ENCODE results near the gene TMEM115.

Gene TMEM115

GRCh38 chr3:50357481-50357880 is 1.8 kb downstream of the TMEM115 start:
- Histone ChIP-seq H3K27me3 (ENCODE audit: insufficient read depth, low read depth) (no peaks in the 10 kb centered on the region), H3K4me3 (IDR thresholded peaks at IDR 0.05; ENCODE audit: insufficient read depth, low read depth, low read length) (peak overlapping the region; percentile 4), H2AFZ (ENCODE audit: low read depth) (no peak overlapping the region), H3K9ac (no peak overlapping the region; the same call in 1 of the 2 replicates), H3K79me2 (ENCODE audit: insufficient read depth, low read depth) (peaks cover 24% of the 10 kb centered on the region; the same call in 1 of the 2 replicates), H3K27ac (no peak overlapping the region), H3K36me3 (ENCODE audit: insufficient read depth) (no peaks in the 10 kb centered on the region), H3K4me1 (ENCODE audit: low read depth, poor library complexity, severe bottlenecking) (peaks cover 15% of the 10 kb centered on the region), H3K4me2 (peak overlapping the region; percentile 57), H4K20me1 (ENCODE audit: insufficient read depth) (no peaks in the 10 kb centered on the region)
- TF ChIP-seq CTCF (conservative IDR thresholded peaks at IDR 0.05; ENCODE audit: low read depth, low read length) = no peak

- Histone ChIP-seq H3K79me2 (ENCODE audit: insufficient read depth, low read depth) (peaks cover 24% of the 10 kb centered on the region; the same call in 1 of the 2 replicates), H4K20me1 (ENCODE audit: insufficient read depth) (no peaks in the 10 kb centered on the region), H3K27ac (no peak overlapping the region), H3K36me3 (ENCODE audit: insufficient read depth) (no peaks in the 10 kb centered on the region), H3K4me2 (peak overlapping the region; percentile 57), H3K4me1 (ENCODE audit: low read depth, poor library complexity, severe bottlenecking) (peaks cover 15% of the 10 kb centered on the region), H2AFZ (ENCODE audit: low read depth) (no peak overlapping the region), H3K9ac (no peak overlapping the region), H3K4me3 (IDR thresholded peaks at IDR 0.05; ENCODE audit: insufficient read depth, low read depth, low read length) (peak overlapping the region; percentile 4), H3K27me3 (ENCODE audit: insufficient read depth, low read depth) (no peaks in the 10 kb centered on the region)
- no peak for TF ChIP-seq CTCF (conservative IDR thresholded peaks at IDR 0.05; ENCODE audit: low read depth, low read length)
Observed at GRCh38 chr3:50356553-50356952, 2.8 kb downstream of the TMEM115 start.

- H3K4me1 ChIP-seq (ENCODE audit: low read depth, poor library complexity, severe bottlenecking) = peaks cover 15% of the 10 kb centered on the region
Observed at GRCh38 chr3:50355829-50356552, 3.3 kb downstream of the TMEM115 start.

GRCh38 chr3:50354850-50355249 is 4.5 kb downstream of the TMEM115 start:
- H3K9ac ChIP-seq = no peak overlapping the region
- no peaks in the 10 kb centered on the region for H4K20me1 ChIP-seq (ENCODE audit: insufficient read depth)

More at GRCh38 chr3:50355829-50356552, 3.3 kb downstream of the TMEM115 start:
- peak overlapping the region; percentile 57; the same call in 1 of the 2 replicates for H3K4me2 ChIP-seq
- H3K4me3 ChIP-seq (IDR thresholded peaks at IDR 0.05; ENCODE audit: insufficient read depth, low read depth, low read length) = no peak overlapping the region
- H3K27me3 ChIP-seq (ENCODE audit: insufficient read depth, low read depth) = no peaks in the 10 kb centered on the region
- H3K27ac ChIP-seq = no peak overlapping the region
- no peak for TF ChIP-seq CTCF (conservative IDR thresholded peaks at IDR 0.05; ENCODE audit: low read depth, low read length)
- H3K79me2 ChIP-seq (ENCODE audit: insufficient read depth, low read depth) = peaks cover 24% of the 10 kb centered on the region; the same call in 1 of the 2 replicates
- no peak overlapping the region for H3K9ac ChIP-seq
- H4K20me1 ChIP-seq (ENCODE audit: insufficient read depth) = no peaks in the 10 kb centered on the region
- H2AFZ ChIP-seq (ENCODE audit: low read depth) = no peak overlapping the region
- no peaks in the 10 kb centered on the region for H3K36me3 ChIP-seq (ENCODE audit: insufficient read depth)

More at GRCh38 chr3:50354850-50355249, 4.5 kb downstream of the TMEM115 start:
- Histone ChIP-seq H3K27ac (no peak overlapping the region), H3K4me3 (IDR thresholded peaks at IDR 0.05; ENCODE audit: insufficient read depth, low read depth, low read length) (no peak overlapping the region), H3K4me1 (ENCODE audit: low read depth, poor library complexity, severe bottlenecking) (peaks cover 14% of the 10 kb centered on the region), H3K4me2 (no peak overlapping the region), H3K27me3 (ENCODE audit: insufficient read depth, low read depth) (no peaks in the 10 kb centered on the region), H3K36me3 (ENCODE audit: insufficient read depth) (no peaks in the 10 kb centered on the region), H2AFZ (ENCODE audit: low read depth) (no peak overlapping the region), H3K79me2 (ENCODE audit: insufficient read depth, low read depth) (peaks cover 24% of the 10 kb centered on the region; the same call in 1 of the 2 replicates)
- TF ChIP-seq CTCF (conservative IDR thresholded peaks at IDR 0.05; ENCODE audit: low read depth, low read length) = no peak
